MV-4-11 (cell line): ENCODE results near the gene ZNF12.
"Not testable (repeated sequence)": the region's sequence is repeated elsewhere in the genome, so short reads cannot be mapped to it uniquely, and the experiment has no call there.

ENCODE experiments used
- DNase-seq: peaks from one replicate; lab custom pipeline; 2025; lab: John Stamatoyannopoulos, UW

The ZNF12 gene

GRCh38 chr7:6691609-6692106 is 15.1 kb downstream of the ZNF12 start:
- peak; percentile 17 for DNase-seq

- no peak for DNase-seq
Observed at GRCh38 chr7:6691103-6691502, 15.6 kb downstream of the ZNF12 start.

GRCh38 chr7:6680146-6680545 is 26.6 kb downstream of the ZNF12 start:
- DNase-seq: no peak

- no peak for DNase-seq
Observed at GRCh38 chr7:6675807-6676405, 30.8 kb downstream of the ZNF12 start.

GRCh38 chr7:6670851-6671250 is 35.9 kb downstream of the ZNF12 start:
- DNase-seq: not testable (repeated sequence)

GRCh38 chr7:6658618-6659345 is 48.0 kb downstream of the ZNF12 start:
- no peak for DNase-seq

GRCh38 chr7:6656413-6656812 is 50.3 kb downstream of the ZNF12 start:
- DNase-seq: no peak

- no peak for DNase-seq
Observed at GRCh38 chr7:6655636-6656385, 50.9 kb downstream of the ZNF12 start.

GRCh38 chr7:6654842-6655610 is 51.7 kb downstream of the ZNF12 start:
- no peak for DNase-seq

GRCh38 chr7:6654113-6654841 is 52.5 kb downstream of the ZNF12 start:
- DNase-seq: no peak

- no peak for DNase-seq
Observed at GRCh38 chr7:6653071-6654003, 53.4 kb downstream of the ZNF12 start.

GRCh38 chr7:6652446-6653011 is 54.2 kb downstream of the ZNF12 start:
- no peak for DNase-seq

GRCh38 chr7:6651851-6652445 is 54.8 kb downstream of the ZNF12 start:
- no peak for DNase-seq

GRCh38 chr7:6650521-6651011 is 56.2 kb downstream of the ZNF12 start:
- DNase-seq: no peak

- no peak for DNase-seq
Observed at GRCh38 chr7:6650086-6650485, 56.7 kb downstream of the ZNF12 start.

GRCh38 chr7:6649241-6649961 is 57.3 kb downstream of the ZNF12 start:
- no peak for DNase-seq

GRCh38 chr7:6648815-6649104 is 58.0 kb downstream of the ZNF12 start:
- no peak for DNase-seq

- DNase-seq: no peak
Observed at GRCh38 chr7:6648066-6648814, 58.5 kb downstream of the ZNF12 start.
